Mesendoderm (in vitro differentiated cells): Measurements from ENCODE around the gene ASIC2.

Experiments
- DNase-seq: peaks from one replicate; pipeline ENCODE4 v3.0.0; 2013
- H2AK5ac ChIP-seq: 2 replicates; pipeline ENCODE4 v1.6.1; 2013; ENCODE audit warnings: low read length, inconsistent platforms
- H2BK120ac ChIP-seq: 2 replicates; pipeline ENCODE4 v1.6.1; 2013; ENCODE audit warnings: low read depth, mild to moderate bottlenecking, low read length, moderate library complexity, mixed read lengths
- H2BK15ac ChIP-seq: replicated peaks from 2 replicates; pipeline ENCODE4 v1.6.1; 2013; ENCODE audit warnings: low read depth, mild to moderate bottlenecking, moderate library complexity
- H2BK5ac ChIP-seq: 2 replicates; pipeline ENCODE4 v1.6.1; 2013; ENCODE audit warnings: low read length, inconsistent platforms
- H3K18ac ChIP-seq: 2 replicates; pipeline ENCODE4 v1.6.1; 2013; ENCODE audit warnings: mild to moderate bottlenecking, low read length, mixed read lengths
- H3K23ac ChIP-seq: one replicate; pipeline ENCODE4 v1.6.1; 2013; ENCODE audit warnings: low read length
- H3K27ac ChIP-seq: 2 replicates; pipeline ENCODE4 v1.5.1; 2013; ENCODE audit warnings: low read depth, mild to moderate bottlenecking, inconsistent platforms, low read length, moderate library complexity
- H3K27me3 ChIP-seq: 2 replicates; pipeline ENCODE4 v1.6.1; 2013; ENCODE audit warnings: low read length, control low read depth, mild to moderate bottlenecking, inconsistent platforms; ENCODE audit not compliant: insufficient read depth, poor library complexity
- H3K36me3 ChIP-seq: 2 replicates; pipeline ENCODE4 v1.6.1; 2013; ENCODE audit warnings: low read length, inconsistent platforms; ENCODE audit not compliant: control insufficient read depth, insufficient read depth
- H3K4ac ChIP-seq: one replicate; pipeline ENCODE4 v1.6.1; 2013; ENCODE audit warnings: low read depth, mild to moderate bottlenecking, low read length, moderate library complexity
- H3K4me1 ChIP-seq: 2 replicates; pipeline ENCODE4 v1.6.1; 2013; ENCODE audit warnings: low read depth, low read length, inconsistent platforms; ENCODE audit not compliant: control insufficient read depth
- H3K4me2 ChIP-seq: 2 replicates; pipeline ENCODE4 v1.6.1; 2013; ENCODE audit warnings: low read length
- H3K4me3 ChIP-seq: 2 replicates; pipeline ENCODE4 v1.5.1; 2013; ENCODE audit warnings: mild to moderate bottlenecking, low read length
- H3K56ac ChIP-seq: one replicate; pipeline ENCODE4 v1.6.1; 2013; ENCODE audit warnings: low read length
- H3K79me1 ChIP-seq: 2 replicates; pipeline ENCODE4 v1.6.1; 2013; ENCODE audit warnings: low read length, inconsistent platforms
- H3K79me2 ChIP-seq: 2 replicates; pipeline ENCODE4 v1.6.1; 2013; ENCODE audit warnings: mild to moderate bottlenecking, low read length; ENCODE audit not compliant: control insufficient read depth, insufficient read depth
- H3K9ac ChIP-seq: 2 replicates; pipeline ENCODE4 v1.6.1; 2013; ENCODE audit warnings: low read length, inconsistent platforms
- H4K5ac ChIP-seq: one replicate; pipeline ENCODE4 v1.6.1; 2013; ENCODE audit warnings: low read length
- H4K8ac ChIP-seq: one replicate; pipeline ENCODE4 v1.6.1; 2013; ENCODE audit warnings: low read depth, mild to moderate bottlenecking, control low read depth, low read length, moderate library complexity
- WGBS: extraction: QIAGEN DNeasy Blood & Tissue Kit; methylation state at CpG from one replicate; pipeline ENCODE4 v1.1.7; 2013; ENCODE audit warnings: low lambda C conversion rate, missing lambda C conversion rate; ENCODE audit not compliant: insufficient coverage; ENCODE audit errors: extremely low coverage; 5-methylcytosine and 5-hydroxymethylcytosine counted together

The ASIC2 gene

DNA sequence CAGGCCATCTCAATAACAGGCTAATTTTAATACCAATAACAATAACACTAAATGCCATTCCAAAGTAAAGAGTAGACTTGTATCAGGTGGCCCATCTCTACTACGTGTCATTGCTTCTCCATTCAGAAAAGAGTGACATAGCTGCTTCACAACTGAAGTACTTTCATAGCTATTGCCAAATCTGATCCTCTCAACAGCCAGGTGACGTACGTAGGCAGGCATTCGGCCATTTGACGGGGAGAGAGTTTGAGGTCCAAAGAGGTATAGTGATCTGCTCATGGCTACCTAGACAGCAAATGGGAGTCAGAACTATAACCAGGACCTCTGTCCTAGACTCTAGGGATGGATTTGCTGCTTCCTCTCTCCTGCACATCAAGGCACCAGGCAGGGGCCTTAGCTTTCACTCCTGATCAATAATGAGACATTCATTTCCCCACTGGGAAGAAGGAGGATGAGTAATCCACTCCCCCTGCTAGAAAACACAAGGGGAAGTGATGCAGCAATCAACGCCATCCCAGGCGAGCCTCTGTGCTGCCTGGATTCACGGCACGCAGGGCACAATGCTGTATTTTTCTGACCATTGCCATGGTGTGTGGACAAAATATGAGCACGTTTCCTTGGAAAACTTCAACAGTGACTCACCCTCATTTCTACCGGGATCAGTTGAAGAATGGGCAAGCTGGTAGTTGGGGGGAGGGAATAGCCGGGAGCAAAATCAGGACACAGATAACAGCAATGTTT lies 220.5 kb downstream of the ASIC2 start:
- H3K27ac ChIP-seq = no peak overlapping the region
- H4K8ac ChIP-seq = no peak overlapping the region
- H3K79me2 ChIP-seq = no peaks in the 10 kb centered on the region
- no CpG with 5 or more reads among the region's 12 CpGs for WGBS
- DNase-seq = no peak
- no peaks in the 10 kb centered on the region for H3K36me3 ChIP-seq
- H4K5ac ChIP-seq = no peak overlapping the region
- no peak overlapping the region for H3K9ac ChIP-seq
- H2BK120ac ChIP-seq = no peak overlapping the region
- H3K4me3 ChIP-seq = no peak overlapping the region
- no peaks in the 10 kb centered on the region for H3K79me1 ChIP-seq
- no peak overlapping the region for H3K23ac ChIP-seq
- H3K4ac ChIP-seq = no peak overlapping the region
- H3K18ac ChIP-seq = no peak overlapping the region
- H3K4me2 ChIP-seq = no peak overlapping the region
- no peak overlapping the region for H2BK15ac ChIP-seq
- H2AK5ac ChIP-seq = no peak overlapping the region
- no peak overlapping the region for H2BK5ac ChIP-seq
- no peaks in the 10 kb centered on the region for H3K27me3 ChIP-seq
- H3K4me1 ChIP-seq = no peaks in the 10 kb centered on the region
- H3K56ac ChIP-seq = no peak overlapping the region

DNA sequence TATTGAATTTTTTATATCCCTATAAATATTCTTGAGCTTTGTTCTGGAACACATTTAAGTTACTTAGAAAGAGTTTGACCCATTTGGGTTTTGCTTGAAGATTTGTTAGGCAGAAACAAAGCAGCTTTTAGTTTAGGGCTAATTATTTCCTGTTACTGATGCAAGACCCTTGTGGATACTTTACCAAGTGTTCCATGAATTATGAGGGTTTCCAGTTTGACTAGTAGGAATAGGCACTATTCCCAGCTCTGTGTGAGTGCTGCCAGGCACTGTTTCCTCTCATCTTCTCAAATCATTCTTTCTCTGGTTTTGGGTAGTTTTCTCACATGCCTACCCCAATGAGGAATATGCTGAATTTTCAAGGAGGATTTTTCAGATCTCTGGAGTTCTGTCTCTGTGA lies 221.4 kb downstream of the ASIC2 start:
- Histone ChIP-seq H3K79me1 (no peaks in the 10 kb centered on the region), H3K27ac (no peak overlapping the region), H2BK5ac (no peak overlapping the region), H3K56ac (no peak overlapping the region), H3K27me3 (no peaks in the 10 kb centered on the region), H3K4ac (no peak overlapping the region), H2AK5ac (no peak overlapping the region), H3K23ac (no peak overlapping the region), H3K79me2 (no peaks in the 10 kb centered on the region), H3K4me3 (no peak overlapping the region), H3K36me3 (no peaks in the 10 kb centered on the region), H2BK120ac (no peak overlapping the region), H2BK15ac (no peak overlapping the region), H3K4me2 (no peak overlapping the region), H3K4me1 (no peaks in the 10 kb centered on the region), H4K5ac (no peak overlapping the region), H3K9ac (no peak overlapping the region), H3K18ac (no peak overlapping the region), H4K8ac (no peak overlapping the region)
- DNase-seq = no peak

GRCh38 chr17:33057564-33057963 lies 235.5 kb downstream of the ASIC2 start:
- no CpG with 5 or more reads among the region's 2 CpGs for WGBS
- Histone ChIP-seq H2AK5ac (no peak overlapping the region), H3K56ac (no peak overlapping the region)

GRCh38 chr17:33056399-33057146 lies 236.5 kb downstream of the ASIC2 start:
- Histone ChIP-seq H3K4me2 (no peak overlapping the region), H3K4ac (no peak overlapping the region), H2BK15ac (no peak overlapping the region), H3K18ac (no peak overlapping the region), H3K23ac (no peak overlapping the region), H3K4me3 (no peak overlapping the region), H2BK120ac (no peak overlapping the region), H3K36me3 (no peaks in the 10 kb centered on the region), H3K9ac (no peak overlapping the region), H3K79me2 (no peaks in the 10 kb centered on the region), H3K56ac (no peak overlapping the region), H3K27me3 (no peaks in the 10 kb centered on the region), H3K27ac (no peak overlapping the region), H4K8ac (no peak overlapping the region), H4K5ac (no peak overlapping the region), H3K79me1 (no peaks in the 10 kb centered on the region), H2BK5ac (no peak overlapping the region), H3K4me1 (no peaks in the 10 kb centered on the region), H2AK5ac (no peak overlapping the region)
- WGBS = no CpG with 5 or more reads among the region's 4 CpGs
- DNase-seq = no peak

More at GRCh38 chr17:33057564-33057963, 235.5 kb downstream of the ASIC2 start:
- Histone ChIP-seq H3K36me3 (no peaks in the 10 kb centered on the region), H3K4me2 (no peak overlapping the region), H3K4me3 (no peak overlapping the region), H4K5ac (no peak overlapping the region), H3K18ac (no peak overlapping the region), H2BK120ac (no peak overlapping the region), H3K79me1 (no peaks in the 10 kb centered on the region), H3K27ac (no peak overlapping the region), H3K4me1 (no peaks in the 10 kb centered on the region), H2BK15ac (no peak overlapping the region), H4K8ac (no peak overlapping the region), H3K79me2 (no peaks in the 10 kb centered on the region), H2BK5ac (no peak overlapping the region), H3K4ac (no peak overlapping the region), H3K27me3 (no peaks in the 10 kb centered on the region), H3K23ac (no peak overlapping the region), H3K9ac (no peak overlapping the region)
- DNase-seq = peak; percentile 22

GRCh38 chr17:33055746-33056145 lies 237.3 kb downstream of the ASIC2 start:
- Histone ChIP-seq H3K23ac (no peak overlapping the region), H2BK5ac (no peak overlapping the region), H3K4me2 (no peak overlapping the region), H3K9ac (no peak overlapping the region), H3K18ac (no peak overlapping the region), H3K56ac (no peak overlapping the region), H3K27ac (no peak overlapping the region), H3K4ac (no peak overlapping the region), H3K27me3 (no peaks in the 10 kb centered on the region), H4K5ac (no peak overlapping the region), H2BK15ac (no peak overlapping the region), H2AK5ac (no peak overlapping the region), H4K8ac (no peak overlapping the region), H2BK120ac (no peak overlapping the region), H3K79me2 (no peaks in the 10 kb centered on the region), H3K36me3 (no peaks in the 10 kb centered on the region), H3K79me1 (no peaks in the 10 kb centered on the region), H3K4me3 (no peak overlapping the region), H3K4me1 (no peaks in the 10 kb centered on the region)
- WGBS = no CpG with 5 or more reads among the region's 9 CpGs
- DNase-seq = no peak
